ENCODE measurements around the gene GAB2. TPM values are rescaled to one million over a fixed set of nuclear protein-coding genes. Genes with fewer than 3 reads are reported as not detected.

GAB2 gene
- total and polyA plus RNA-seq, 2 of the 13 experiments (the other 11 are each of a cell fraction or from before 2014, with no cell fraction given), result 4.1 to 8.6 TPM

GRCh38 chr11:78417888-78418583 is 416 bp upstream of the GAB2 start (continued):
- no peak for TF ChIP-seq MAFF (IDR thresholded peaks at IDR 0.05; ENCODE audit: low read depth, low read length)
- TF ChIP-seq SYNCRIP (IDR thresholded peaks at IDR 0.05; ENCODE audit: insufficient read depth, low read depth, low read length), result no peak
- TF ChIP-seq IRF1 (CRISPR knock-in tag; IDR thresholded peaks at IDR 0.05; ENCODE audit: low read depth), result no peak
- no peak for TF ChIP-seq SP1 (IDR thresholded peaks at IDR 0.05)
- TF ChIP-seq SP1 (CRISPR knock-in tag; IDR thresholded peaks at IDR 0.05), result no peak
- TF ChIP-seq KMT2A (CRISPR knock-in tag; IDR thresholded peaks at IDR 0.05), result peak; percentile 55; the same call in 1 of the 2 replicates
- TF ChIP-seq GFI1 (CRISPR knock-in tag; IDR thresholded peaks at IDR 0.05; ENCODE audit: borderline replicate concordance), result no peak
- peak; percentile 55; the same call in 1 of the 2 replicates for TF ChIP-seq ZNF639 (CRISPR knock-in tag; conservative IDR thresholded peaks at IDR 0.05)
- TF ChIP-seq ZFP36L1 (CRISPR knock-in tag; IDR thresholded peaks at IDR 0.05), result no peak
- TF ChIP-seq ZFX (CRISPR knock-in tag; IDR thresholded peaks at IDR 0.05; ENCODE audit: low read depth), result peak; percentile 49
- TF ChIP-seq SRF (IDR thresholded peaks at IDR 0.05; ENCODE audit: low read depth, low read length), result no peak
- no peak for TF ChIP-seq HDAC2 (CRISPR knock-in tag; IDR thresholded peaks at IDR 0.05)
- no peak for TF ChIP-seq ZNF296 (CRISPR knock-in tag; conservative IDR thresholded peaks at IDR 0.05)
- no peak for TF ChIP-seq ZNF768 (CRISPR knock-in tag; IDR thresholded peaks at IDR 0.05)
- TF ChIP-seq YEATS2 (CRISPR knock-in tag; IDR thresholded peaks at IDR 0.05; ENCODE audit: borderline replicate concordance), result no peak
- TF ChIP-seq ATF1 (CRISPR knock-in tag; IDR thresholded peaks at IDR 0.05), result no peak
- TF ChIP-seq EEA1 (CRISPR knock-in tag; IDR thresholded peaks at IDR 0.05; ENCODE audit: borderline replicate concordance), result no peak
- TF ChIP-seq ZNF567 (CRISPR knock-in tag; IDR thresholded peaks at IDR 0.05; ENCODE audit: borderline replicate concordance), result no peak
- TF ChIP-seq ZNF260 (CRISPR knock-in tag; IDR thresholded peaks at IDR 0.05; ENCODE audit: borderline replicate concordance, low read depth), result no peak
- peak; percentile 41; the same call in 1 of the 2 replicates for TF ChIP-seq ZNF772 (CRISPR knock-in tag; IDR thresholded peaks at IDR 0.05)
- 0 out of 2 replicates have a peak, but pooled peaks have one; percentile 48 for TF ChIP-seq ZNF274 (CRISPR knock-in tag; IDR thresholded peaks at IDR 0.05)
- no peak for TF ChIP-seq HIC2 (CRISPR knock-in tag; IDR thresholded peaks at IDR 0.05; ENCODE audit: low read depth)
- TF ChIP-seq HES4 (CRISPR knock-in tag; IDR thresholded peaks at IDR 0.05; ENCODE audit: borderline replicate concordance), result peak; percentile 33; the same call in 1 of the 2 replicates
- TF ChIP-seq ZNF414 (CRISPR knock-in tag; IDR thresholded peaks at IDR 0.05), result no peak
- no peak for TF ChIP-seq SMC3 (IDR thresholded peaks at IDR 0.05; ENCODE audit: low read length)
- TF ChIP-seq PREB (CRISPR knock-in tag; IDR thresholded peaks at IDR 0.05), result 0 out of 2 replicates have a peak, but pooled peaks have one; percentile 20
